Measurements from ENCODE around the gene LGALSL.

Gene LGALSL

GRCh38 chr2:64482765-64483504 lies 29.0 kb downstream of the LGALSL start:
- DNase-seq, result no peak
- H3K4me2 ChIP-seq (ENCODE audit: low read depth, low read length), result no peak overlapping the region

GRCh38 chr2:64485331-64485730 lies 31.4 kb downstream of the LGALSL start:
- Histone ChIP-seq H3K9me3 (replicated peaks; ENCODE audit: insufficient read depth, low read length) (no peaks in the 10 kb centered on the region), H3K27me3 (replicated peaks; ENCODE audit: insufficient read depth, low read length) (no peaks in the 10 kb centered on the region), H3K9me2 (replicated peaks; ENCODE audit: insufficient read depth, low read length) (no peaks in the 10 kb centered on the region), H3K79me2 (ENCODE audit: low read length) (no peaks in the 10 kb centered on the region), H3K4me1 (ENCODE audit: low read length) (peaks cover 54% of the 10 kb centered on the region), H3K36me3 (replicated peaks; ENCODE audit: insufficient read depth, low read length) (no peaks in the 10 kb centered on the region), H3K27ac (ENCODE audit: low read length) (peak overlapping the region; percentile 30; the same call in 1 of the 2 replicates), H4K20me1 (ENCODE audit: insufficient read depth, low read length) (no peaks in the 10 kb centered on the region), H3K9ac (ENCODE audit: low read length) (peak overlapping the region; percentile 4; the same call in 1 of the 2 replicates), H3K4me2 (ENCODE audit: low read depth, low read length) (peak overlapping the region; percentile 56), H2AFZ (ENCODE audit: low read length) (0 out of 2 replicates have a peak overlapping the region, but pooled peaks have one; percentile 36), H3K4me3 (ENCODE audit: low read length) (no peak overlapping the region), H3F3A (ENCODE audit: insufficient read depth, low read length) (peaks cover 15% of the 10 kb centered on the region)
- DNase-seq, result no peak
- no peak for TF ChIP-seq EZH2phosphoT487 (IDR thresholded peaks at IDR 0.05; ENCODE audit: low read length)

More at GRCh38 chr2:64482765-64483504, 29.0 kb downstream of the LGALSL start:
- Histone ChIP-seq H3K9ac (ENCODE audit: low read length) (no peak overlapping the region), H3K36me3 (replicated peaks; ENCODE audit: insufficient read depth, low read length) (no peaks in the 10 kb centered on the region), H3K27me3 (replicated peaks; ENCODE audit: insufficient read depth, low read length) (no peaks in the 10 kb centered on the region), H2AFZ (ENCODE audit: low read length) (no peak overlapping the region), H3K9me3 (replicated peaks; ENCODE audit: insufficient read depth, low read length) (no peaks in the 10 kb centered on the region), H3K4me3 (ENCODE audit: low read length) (no peak overlapping the region), H3K4me1 (ENCODE audit: low read length) (peaks cover 48% of the 10 kb centered on the region), H3F3A (ENCODE audit: insufficient read depth, low read length) (peaks cover 15% of the 10 kb centered on the region), H3K9me2 (replicated peaks; ENCODE audit: insufficient read depth, low read length) (no peaks in the 10 kb centered on the region), H4K20me1 (ENCODE audit: insufficient read depth, low read length) (no peaks in the 10 kb centered on the region), H3K27ac (ENCODE audit: low read length) (peak overlapping the region; percentile 45; the same call in 1 of the 2 replicates), H3K79me2 (ENCODE audit: low read length) (no peaks in the 10 kb centered on the region)
- TF ChIP-seq EZH2 (optimal IDR thresholded peaks at IDR 0.05; ENCODE audit: low read depth, low read length) (no peak), EZH2phosphoT487 (IDR thresholded peaks at IDR 0.05; ENCODE audit: low read length) (no peak), CTCF (IDR thresholded peaks at IDR 0.05; ENCODE audit: low read length) (no peak)

GRCh38 chr2:64485961-64486360 lies 32.0 kb downstream of the LGALSL start:
- no peak overlapping the region; the same call in 1 of the 2 replicates for H3K4me3 ChIP-seq (ENCODE audit: low read length)
- no peaks in the 10 kb centered on the region for H3K9me3 ChIP-seq (replicated peaks; ENCODE audit: insufficient read depth, low read length)
- DNase-seq, result peak; percentile 87
- no peaks in the 10 kb centered on the region for H3K9me2 ChIP-seq (replicated peaks; ENCODE audit: insufficient read depth, low read length)
- peaks cover 15% of the 10 kb centered on the region for H3F3A ChIP-seq (ENCODE audit: insufficient read depth, low read length)
- peak overlapping the region; percentile 36; the same call in 1 of the 2 replicates for H2AFZ ChIP-seq (ENCODE audit: low read length)
- no peaks in the 10 kb centered on the region for H3K79me2 ChIP-seq (ENCODE audit: low read length)
- TF ChIP-seq CTCF (IDR thresholded peaks at IDR 0.05; ENCODE audit: low read length) (no peak), EZH2phosphoT487 (IDR thresholded peaks at IDR 0.05; ENCODE audit: low read length) (no peak), EZH2 (optimal IDR thresholded peaks at IDR 0.05; ENCODE audit: low read depth, low read length) (no peak)
- no peaks in the 10 kb centered on the region for H3K36me3 ChIP-seq (replicated peaks; ENCODE audit: insufficient read depth, low read length)
- peaks cover 54% of the 10 kb centered on the region for H3K4me1 ChIP-seq (ENCODE audit: low read length)
- H3K27ac ChIP-seq (ENCODE audit: low read length), result peak overlapping the region; percentile 30
- no peaks in the 10 kb centered on the region for H4K20me1 ChIP-seq (ENCODE audit: insufficient read depth, low read length)
- H3K4me2 ChIP-seq (ENCODE audit: low read depth, low read length), result peak overlapping the region; percentile 56
- H3K27me3 ChIP-seq (replicated peaks; ENCODE audit: insufficient read depth, low read length), result no peaks in the 10 kb centered on the region
- peak overlapping the region; percentile 8; the same call in 1 of the 2 replicates for H3K9ac ChIP-seq (ENCODE audit: low read length)
